SK-N-MC (cell line): ENCODE results near the gene PLSCR3.

Source experiments
- EZH2 ChIP-seq: fragments of 200-600 bp; sonication (generic); IDR thresholded peaks from one replicate; pipeline ENCODE4 v1.6.1; 2017; ENCODE audit warnings: antibody characterized with exemption
- POLR2AphosphoS5 ChIP-seq: IDR thresholded peaks from 2 replicates; pipeline ENCODE4 v1.6.1; 2012; ENCODE audit warnings: mild to moderate bottlenecking, low read depth, low read length, borderline replicate concordance

- TF ChIP-seq EZH2 (no peak), POLR2AphosphoS5 (no peak)
These were observed 23.5 kb downstream of the PLSCR3 start for GRCh38 chr17:7370853-7371252.
